ENCODE data around the gene AKNA.

- TF ChIP-seq CTCF (IDR thresholded peaks at IDR 0.05; ENCODE audit: insufficient read depth, low read depth, low read length) = no peak
- no peak for TF ChIP-seq EZH2 (IDR thresholded peaks at IDR 0.05; ENCODE audit: insufficient read depth, low read length)
These were observed at the start of gene AKNA for GRCh38 chr9:114387680-114388356.
